NCI-H2107 (cell line): ENCODE data around the gene SPTBN1.

Experiments
- DNase-seq: peaks from one replicate; lab custom pipeline; 2025; lab: John Stamatoyannopoulos, UW

The SPTBN1 gene

DNA sequence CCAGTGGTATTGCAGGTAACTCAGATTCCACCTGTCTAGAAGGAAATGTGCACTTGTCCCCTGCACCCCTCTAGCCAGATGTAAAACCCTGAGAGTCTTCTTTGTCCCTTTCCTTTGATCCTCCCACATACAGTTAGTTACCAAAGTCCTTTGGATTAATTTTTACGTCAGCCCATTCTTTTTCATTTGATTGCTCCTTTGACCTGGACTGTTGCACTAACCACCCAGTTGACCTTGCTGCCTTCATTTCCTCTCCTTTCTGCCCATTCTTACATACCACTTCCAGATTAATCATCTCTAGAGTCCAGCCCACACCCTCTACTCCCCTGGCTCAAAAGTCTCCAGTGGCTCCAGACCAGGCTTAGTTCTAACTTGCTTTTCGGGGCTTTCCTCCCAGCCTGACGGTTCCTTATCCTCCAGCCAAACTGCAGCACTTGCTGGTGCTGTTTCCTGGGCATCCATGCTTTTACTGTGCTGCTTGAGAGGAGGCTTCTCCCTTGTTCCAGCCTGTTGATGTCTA lies 99.3 kb downstream of the SPTBN1 start:
- no peak for DNase-seq

DNA sequence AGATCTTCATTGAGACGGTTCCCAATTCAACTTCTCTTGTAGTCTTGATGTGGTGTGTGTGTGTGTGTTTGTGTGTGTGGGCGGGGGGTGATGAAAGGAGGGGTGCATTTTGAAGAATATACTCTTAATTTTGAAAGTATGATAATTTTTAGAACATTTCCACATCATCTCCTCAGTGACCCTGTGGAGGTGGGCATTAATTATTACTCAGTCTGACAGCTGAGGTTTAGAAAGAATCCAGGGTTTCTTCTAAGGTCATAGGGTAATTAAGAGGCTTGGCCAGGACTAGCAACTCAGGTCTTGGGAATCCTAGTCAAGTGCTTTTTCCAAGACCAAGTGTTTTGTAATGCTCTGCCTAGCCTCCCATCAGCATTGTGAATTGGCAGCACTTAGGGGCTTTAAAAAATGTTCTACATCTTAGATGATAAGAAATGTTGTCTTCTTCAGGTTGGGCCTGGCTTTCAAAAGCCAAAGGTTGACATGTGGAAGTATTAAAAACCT lies 100.5 kb downstream of the SPTBN1 start:
- DNase-seq = no peak

DNA sequence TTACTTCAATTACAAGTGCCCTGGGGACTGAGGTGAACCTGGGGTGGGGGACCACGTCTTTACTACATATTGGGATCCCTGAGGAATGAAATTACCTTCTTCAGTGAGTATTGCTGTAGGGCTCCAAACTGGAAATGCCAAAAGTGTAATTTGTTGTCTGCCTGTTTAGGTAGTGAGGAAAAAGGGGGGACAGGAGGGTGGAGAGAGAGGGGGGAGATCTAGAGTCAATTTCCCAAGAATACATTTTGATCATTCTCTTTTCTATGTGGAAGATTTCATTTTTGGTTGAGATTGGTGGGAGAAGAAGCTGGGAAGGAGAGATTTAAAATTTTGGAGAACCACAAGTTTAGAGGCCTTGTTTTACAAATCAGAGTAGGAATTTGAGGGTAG lies 101.1 kb downstream of the SPTBN1 start:
- no peak for DNase-seq

DNA sequence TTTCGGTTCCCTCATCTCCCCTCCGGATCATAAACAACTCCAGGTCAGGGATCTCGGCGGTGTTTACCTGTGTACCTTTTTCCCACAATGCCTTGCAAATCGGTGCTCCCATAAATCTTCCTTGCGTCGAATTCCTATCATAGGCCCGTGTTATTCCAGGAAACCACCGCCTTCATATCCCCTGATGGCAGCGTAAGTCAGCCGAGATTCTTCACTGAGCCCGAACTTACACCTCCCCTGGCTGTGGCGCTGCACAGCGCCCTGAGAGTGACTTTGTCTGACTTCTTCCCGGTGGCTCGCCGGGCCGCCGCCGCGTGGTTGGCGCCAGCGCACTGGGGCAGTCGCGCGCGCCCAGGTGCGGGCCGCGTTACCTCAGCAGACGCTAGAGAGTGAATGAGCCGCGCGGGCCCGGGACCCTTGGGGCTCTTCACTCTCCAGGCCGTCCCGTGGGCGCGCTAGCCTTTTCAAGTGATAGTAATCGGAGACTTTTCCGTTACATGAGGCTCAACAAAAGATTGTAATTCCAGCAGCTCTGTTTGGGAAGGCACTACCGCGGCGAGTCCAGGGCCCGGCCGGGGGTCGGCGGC lies 101.6 kb downstream of the SPTBN1 start:
- peak; percentile 76 for DNase-seq

DNA sequence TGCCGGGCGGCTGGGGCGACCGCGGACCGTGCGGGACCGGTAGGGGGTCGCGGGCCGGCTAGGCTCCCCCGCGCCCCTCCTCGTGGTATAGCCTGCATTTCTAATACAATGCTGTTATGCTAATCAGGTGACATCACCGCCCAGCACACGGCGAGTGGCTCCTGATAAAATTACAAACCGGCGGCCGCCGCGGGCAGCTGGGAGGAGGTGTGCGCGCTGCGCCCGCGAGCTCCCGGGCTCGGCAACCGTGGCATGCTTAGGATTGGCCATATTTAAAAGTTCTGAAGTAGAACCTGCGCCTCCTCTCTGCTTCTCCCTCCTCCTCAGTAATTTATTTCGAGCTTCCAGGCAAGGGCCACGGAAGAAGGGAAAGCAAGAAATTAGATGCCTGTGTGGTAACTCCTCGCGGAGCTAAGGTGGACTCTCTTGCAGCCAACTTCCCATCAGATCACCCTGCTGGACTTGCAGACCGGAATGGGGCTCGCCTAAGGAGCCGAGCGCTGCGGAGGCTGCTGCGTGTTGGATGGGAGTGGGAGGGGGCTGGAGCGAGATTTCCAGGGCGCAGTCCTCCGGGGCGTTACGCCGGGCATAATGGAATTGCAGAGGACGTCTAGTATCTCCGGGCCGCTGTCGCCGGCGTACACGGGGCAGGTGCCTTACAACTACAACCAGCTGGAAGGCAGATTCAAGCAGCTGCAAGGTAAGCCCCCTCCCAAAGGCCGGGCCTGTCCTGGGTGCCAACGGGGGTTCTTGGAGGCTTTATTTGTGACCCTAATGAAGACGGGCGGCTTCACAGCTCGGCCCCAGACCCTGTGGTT lies 102.3 kb downstream of the SPTBN1 start:
- DNase-seq = peak; percentile 68

DNA sequence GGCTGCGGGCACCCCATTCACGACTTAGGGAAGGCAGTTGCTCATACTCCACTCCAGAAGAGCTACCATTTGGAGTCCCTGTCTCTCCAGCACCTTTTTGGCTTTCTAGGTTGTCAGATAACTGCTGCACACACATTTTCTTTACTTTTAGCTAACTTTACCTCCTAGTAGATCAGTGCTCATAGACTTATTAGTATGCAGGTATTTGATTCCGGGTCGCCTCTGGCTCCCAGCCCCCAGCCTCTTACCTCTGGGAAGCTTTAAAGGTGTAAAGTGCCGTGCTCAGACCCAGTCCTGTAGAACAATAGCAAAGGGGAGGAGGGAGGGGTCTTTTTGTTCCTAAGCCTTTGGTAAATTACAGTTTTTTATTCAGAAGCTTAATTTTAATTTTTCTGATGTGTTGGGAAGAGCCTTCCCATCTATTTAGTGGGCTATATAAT lies 102.9 kb downstream of the SPTBN1 start:
- no peak for DNase-seq

DNA sequence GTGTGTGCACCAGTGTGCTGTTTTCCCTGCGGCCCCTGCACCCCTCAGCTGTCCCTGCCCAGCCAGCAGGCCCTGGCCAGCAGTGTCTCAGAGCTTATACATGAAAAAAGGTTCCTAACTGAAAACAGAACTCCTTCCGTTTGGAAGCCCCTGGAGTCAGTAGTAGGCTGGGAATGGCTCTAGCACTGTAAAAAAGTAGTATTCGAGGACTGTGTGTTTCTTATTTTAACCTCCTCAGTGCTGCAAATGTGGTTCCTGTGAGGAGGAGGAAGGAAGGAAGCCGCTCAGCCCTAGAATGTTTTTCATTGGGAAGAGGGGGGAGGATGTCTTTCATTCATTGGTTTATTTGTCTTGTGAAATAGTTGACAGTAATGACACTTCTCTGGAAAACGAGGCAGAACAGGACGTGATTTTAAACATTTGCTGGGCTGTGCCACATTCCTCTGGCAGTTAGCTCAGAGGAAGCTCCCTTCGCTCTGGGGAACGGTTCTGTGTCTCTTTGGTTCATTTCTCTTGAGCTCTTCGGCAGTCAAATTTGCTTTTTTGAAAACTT lies 103.5 kb downstream of the SPTBN1 start:
- no peak for DNase-seq

DNA sequence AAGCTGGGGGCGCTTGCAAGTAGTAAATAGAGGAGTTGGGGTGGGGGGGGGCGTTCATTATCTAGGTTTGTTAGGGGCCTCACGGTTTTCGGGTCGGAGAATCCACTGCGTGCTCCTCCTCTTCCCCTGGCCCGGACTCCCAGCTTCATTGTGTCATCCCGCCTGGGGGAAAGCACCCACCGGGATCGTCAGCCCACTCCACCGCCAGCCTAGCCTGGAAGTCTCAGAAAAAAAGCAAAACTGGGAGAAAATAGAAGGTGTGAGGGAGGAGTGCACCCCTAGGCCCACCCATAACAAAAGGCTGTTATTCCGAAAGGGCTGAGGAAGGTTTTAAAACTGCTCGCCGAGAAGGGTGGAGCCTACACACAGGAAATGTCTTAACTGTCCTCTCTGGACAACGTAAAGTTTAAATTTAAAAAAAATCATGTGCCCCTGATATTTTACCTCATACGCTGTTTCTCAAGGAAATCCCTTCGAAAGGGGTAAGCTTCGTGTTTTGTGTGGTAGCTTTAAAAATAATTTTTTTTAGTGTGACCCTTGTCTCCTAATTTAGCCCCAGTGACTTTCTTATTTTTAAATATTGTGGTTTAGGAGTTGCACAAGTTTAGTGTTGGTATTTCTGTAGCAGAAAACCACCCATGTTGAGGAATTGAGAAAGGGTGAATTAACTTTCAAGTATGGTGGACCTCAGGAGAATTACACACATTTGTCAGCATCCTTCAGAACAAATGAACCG lies 104.2 kb downstream of the SPTBN1 start:
- DNase-seq = no peak

DNA sequence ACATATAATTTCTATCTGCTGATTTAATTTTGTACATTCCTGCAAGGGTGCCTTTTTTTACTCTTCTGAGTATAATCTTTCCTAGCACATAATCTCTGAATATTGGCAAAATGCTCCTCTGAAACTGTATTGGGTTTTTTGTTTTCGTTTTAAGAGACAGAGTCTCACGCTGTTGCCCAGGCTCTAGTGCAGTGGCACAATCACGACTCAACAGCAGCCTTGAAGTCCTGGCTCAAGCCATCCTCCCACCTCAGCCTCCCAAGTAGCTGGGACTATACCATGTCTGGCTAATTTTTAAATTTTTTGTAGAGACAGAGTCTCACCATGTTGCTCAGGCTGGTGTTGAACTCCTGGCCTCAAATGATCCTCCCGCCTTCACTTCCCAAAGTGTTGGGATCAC lies 104.9 kb downstream of the SPTBN1 start:
- no peak for DNase-seq

DNA sequence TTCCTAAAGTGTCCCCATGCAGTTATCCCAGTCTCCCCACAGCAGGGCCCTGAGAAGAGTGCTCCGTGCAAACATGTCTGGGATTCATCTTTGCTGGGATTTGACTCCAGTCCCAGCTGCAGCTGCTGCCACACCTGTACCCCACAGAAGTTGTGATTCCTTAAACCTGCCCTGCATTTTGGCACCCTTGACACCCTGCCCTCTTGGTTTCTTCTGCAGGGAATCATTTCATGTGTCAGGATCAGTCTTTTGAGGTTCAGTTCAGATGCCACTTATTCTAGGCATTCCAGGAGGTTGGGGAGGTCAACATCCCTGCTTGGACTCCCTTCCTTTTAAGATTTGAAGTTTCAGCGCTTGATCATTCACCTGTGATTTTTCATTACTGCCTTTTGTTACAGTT lies 108.3 kb downstream of the SPTBN1 start:
- DNase-seq = no peak

DNA sequence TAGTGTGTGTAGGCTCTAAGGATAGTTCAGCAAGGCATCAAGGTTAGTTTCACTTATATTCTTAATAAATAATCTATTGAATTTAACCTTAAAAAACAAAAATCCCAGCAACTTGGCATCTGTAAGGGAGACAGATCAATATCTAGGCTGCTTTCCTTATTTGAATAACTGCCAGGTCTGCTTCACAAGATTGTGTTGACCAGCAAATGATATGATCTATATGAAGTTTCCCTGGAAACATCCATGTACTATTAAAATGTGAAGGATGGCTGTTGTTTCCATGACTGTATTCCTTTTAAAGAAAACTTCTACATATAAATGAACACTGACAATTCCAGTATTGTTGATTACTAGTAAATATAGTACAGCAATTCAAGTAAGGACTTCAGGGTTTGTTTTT lies 109.4 kb downstream of the SPTBN1 start:
- DNase-seq = no peak

DNA sequence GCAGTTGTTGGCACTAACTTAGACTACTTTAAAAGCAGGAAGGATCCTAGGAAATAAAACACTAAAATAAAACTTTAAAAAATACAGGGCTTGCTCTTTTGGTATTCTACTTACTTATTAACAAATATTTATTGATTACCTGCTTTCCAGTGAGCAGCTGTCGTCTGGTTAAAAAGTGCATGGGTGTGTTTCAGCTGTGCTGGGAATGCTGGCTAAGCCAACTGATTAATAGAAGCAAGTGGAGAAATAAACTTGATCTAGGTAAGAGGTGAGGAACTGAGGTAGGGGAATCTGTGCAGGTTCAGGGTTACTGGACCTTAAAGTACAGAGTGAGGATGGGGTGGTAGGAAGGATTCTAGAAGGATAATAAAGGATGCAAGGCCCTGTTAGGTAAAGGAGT lies 110.8 kb downstream of the SPTBN1 start:
- no peak for DNase-seq

DNA sequence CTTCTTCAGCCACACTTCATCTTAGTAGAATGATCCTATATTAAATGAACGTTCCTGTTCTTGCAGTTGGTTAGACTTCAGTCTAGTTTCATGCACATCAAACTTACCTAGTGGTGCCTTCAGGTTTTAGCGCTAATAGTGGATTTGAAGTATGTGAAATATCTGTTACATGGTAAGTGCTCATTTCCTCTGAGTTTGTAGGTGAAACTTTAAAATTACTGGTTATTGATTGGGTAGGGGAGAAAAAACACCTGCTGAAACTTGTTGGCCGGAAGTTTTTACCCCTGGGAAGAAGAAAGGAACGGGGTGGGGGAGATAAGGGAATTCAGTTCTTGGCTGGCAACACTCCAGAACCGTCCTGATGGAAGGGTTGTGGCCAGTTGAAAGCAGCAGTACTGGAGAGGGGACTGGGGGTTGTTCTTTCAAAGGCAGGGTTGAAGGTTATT lies 112.8 kb downstream of the SPTBN1 start:
- no peak for DNase-seq

DNA sequence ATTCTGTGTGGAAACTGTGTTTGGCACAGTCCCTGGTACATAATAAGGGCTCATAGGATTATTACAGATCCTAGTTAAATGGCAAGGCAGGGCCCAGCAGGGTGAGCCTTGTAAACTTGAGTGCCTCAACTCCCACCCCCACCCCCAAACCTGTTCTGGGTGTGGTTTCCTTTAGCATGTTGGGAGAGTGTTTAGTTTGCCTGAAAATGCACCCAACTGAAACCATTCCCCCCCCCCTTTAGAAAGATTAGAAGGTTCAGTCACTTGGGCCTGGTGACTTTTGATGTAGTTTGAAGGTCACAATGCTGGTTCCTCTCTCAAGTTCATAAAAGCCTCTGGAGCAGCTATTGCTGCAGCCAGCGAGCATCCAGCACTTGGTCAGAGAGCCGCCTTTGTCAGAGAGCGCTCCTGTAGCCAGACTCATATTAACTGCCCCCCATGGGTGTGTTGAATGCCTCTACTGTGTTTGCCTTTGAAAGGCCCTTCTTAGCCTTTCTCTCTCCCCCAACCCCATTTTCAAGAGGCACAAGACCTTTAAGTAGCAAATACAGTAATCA lies 113.7 kb downstream of the SPTBN1 start:
- DNase-seq = no peak

DNA sequence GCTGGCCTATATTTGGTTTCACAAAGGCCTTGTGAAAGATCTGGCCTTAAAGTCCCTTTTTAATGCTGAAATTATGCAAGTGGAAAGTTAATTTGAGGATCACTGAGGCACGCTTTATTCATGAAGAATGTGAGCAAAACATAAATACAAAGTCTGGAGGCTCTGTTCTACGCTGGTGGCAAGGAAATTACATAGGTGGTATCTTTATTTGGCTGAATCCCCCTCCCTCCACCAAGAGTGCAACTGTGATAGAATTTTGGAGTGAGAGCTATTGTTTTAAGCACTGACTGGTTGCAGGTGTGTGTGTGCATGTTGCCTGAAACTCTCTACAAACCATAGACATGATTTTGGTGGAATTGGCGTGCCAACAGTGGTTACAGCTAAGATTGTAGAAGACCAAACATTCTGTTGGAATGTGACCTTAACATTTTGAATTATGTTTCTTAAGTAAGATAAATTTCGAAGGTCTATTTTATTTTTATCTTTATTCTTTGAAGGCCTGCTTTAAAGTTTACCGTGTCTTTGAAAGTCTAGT lies 114.3 kb downstream of the SPTBN1 start:
- no peak for DNase-seq

DNA sequence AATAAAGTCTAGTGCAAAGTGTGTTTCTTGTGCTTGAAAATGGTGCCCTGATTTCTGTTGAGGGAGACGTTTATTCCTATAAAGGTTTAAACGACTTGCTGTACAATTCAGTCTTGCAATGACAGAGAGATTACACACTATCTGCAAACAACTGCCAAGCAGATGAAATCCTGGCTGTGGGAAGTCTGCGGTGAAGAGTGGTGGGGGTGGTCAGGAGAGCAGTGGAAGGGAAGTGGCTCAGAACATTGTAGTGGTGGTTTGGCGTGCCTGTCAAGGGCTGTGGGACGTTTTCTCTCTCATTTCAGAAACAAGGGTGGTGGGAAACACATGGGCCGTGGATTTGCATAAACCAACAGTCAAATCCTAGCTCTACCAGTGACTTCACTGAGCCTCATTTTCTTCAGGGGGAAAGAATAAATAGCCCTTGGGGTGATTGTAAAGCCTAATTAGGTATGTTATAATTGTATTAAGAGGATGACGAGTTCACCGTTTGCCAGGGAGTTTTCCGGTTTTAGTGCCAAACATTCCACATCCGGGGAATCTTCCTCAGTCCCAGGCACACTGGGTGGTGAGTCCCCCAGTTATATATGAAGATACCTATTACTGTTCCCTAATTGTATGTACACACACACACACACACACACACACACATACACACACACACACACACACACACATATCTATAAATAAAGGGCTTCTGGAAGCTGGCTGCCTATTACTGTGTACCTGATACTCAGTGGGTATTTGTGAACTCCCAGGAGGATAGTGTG lies 115.0 kb downstream of the SPTBN1 start:
- DNase-seq = no peak

DNA sequence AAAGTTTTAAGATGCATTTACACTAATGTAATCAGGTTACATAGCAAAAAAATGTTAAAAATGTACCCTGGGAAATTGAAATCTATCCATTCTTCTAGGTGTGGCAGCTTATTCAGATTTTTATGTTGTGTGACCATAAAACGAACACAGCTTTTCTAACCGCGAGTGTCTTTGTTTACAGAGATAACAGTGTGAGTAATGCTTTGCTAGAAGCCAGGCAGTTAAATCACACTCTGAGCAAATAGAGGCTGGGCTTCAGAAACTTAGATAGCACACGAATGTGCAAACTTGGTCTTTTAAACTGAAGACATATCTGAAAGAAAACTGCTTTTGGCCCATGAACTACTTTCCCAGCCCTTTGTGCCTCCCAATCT lies 116.1 kb downstream of the SPTBN1 start:
- no peak for DNase-seq

DNA sequence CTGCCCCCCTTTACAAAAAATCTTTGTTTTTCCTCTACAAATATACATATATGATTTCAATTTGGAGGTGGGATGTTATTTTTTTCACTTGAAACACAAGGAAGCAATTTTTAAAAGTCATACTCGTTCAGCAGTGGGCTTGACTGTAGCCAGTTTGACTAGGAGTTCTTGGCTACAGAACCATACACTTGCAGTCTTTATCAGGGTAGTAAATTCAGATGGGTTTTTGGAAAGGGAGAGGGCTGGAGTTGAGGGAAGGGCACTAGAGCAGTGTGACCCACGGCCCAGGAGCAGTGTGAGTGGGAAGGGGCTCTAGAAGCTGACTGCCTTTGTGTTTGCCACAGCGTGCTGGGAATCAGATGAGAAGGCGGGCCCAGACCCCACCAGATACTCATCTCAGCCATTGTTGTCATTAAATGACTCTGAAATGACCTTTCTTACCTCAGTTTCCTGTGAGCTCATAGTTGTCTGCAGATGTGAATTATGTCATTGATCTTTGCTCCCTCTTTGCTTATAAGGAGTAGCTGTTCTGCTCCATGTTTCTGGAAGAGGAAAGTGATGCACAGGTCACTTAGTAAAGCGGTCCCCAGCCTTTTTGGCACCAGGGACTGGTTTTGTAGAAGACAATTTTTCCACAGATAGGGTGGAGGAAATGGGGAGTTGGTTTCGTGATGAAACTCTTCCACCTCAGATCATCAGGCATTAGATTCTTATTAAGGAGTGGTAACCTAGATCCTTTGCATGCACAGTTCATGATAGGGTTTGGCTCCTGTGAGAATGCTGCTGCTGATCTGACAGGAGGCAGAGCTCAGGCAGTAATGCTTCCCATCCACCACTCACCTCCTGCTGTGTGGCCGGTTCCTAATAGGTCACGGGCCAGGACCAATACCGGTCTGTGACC lies 116.8 kb downstream of the SPTBN1 start:
- DNase-seq = no peak

DNA sequence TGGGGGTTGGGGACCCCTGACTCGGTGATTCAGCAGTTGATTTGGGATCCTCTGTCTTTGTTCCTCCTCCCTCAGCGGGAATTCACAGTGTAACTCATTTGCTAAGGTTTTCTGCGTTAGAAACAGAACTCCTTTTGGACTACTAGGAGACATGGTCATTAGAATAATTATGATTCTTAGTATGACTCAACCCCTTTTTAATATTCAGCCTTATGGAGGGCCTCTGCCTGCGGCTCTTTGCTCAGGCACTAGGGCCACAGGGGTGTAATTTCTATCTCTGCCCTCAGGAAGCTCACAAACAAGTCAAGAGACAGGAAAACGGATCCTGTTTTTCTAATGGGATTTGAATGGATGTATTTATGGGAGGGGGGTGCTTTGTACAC lies 117.4 kb downstream of the SPTBN1 start:
- no peak for DNase-seq
